Neuron (in vitro differentiated cells): ENCODE results near the gene DMAC1.

Source experiments
- H2AFZ ChIP-seq: one replicate; pipeline ENCODE4 v1.6.1; 2013; ENCODE audit warnings: low read depth, mild to moderate bottlenecking, inconsistent platforms, low read length, moderate library complexity
- H3K27me3 ChIP-seq: one replicate; pipeline ENCODE4 v1.6.1; 2013; ENCODE audit warnings: low read length; ENCODE audit not compliant: insufficient read depth
- H3K36me3 ChIP-seq: one replicate; pipeline ENCODE4 v1.6.1; 2013; ENCODE audit warnings: low read length; ENCODE audit not compliant: insufficient read depth
- H3K4me1 ChIP-seq: one replicate; pipeline ENCODE4 v1.6.1; 2013; ENCODE audit warnings: low read length; ENCODE audit not compliant: insufficient read depth
- H3K4me3 ChIP-seq: 2 replicates; pipeline ENCODE4 v1.5.1; 2013; ENCODE audit warnings: mild to moderate bottlenecking, low read length, moderate library complexity
- H3K9me3 ChIP-seq: one replicate; pipeline ENCODE4 v1.6.1; 2013; ENCODE audit warnings: low read length

The DMAC1 gene

DNA sequence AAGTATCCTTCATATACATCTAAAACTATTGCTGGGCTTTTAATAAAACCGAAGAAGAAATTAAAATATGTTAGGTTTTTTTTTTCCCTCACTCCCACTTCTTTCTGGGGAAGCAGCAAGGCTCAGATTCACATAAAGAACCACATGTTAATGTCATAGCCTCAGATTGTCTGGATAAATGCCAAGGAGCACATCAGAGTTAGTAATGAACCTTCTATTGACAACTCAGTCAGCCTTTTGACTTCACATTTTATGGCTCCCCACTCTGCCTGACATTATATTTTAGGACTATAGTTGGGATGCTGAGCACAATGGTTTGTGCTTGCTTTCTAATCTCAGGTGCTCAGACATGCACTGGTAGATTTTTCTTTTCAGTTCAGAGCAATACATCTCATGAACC, 21.8 kb downstream of the DMAC1 start:
- Histone ChIP-seq H3K27me3 (no peaks in the 10 kb centered on the region), H2AFZ (no peak overlapping the region)

DNA sequence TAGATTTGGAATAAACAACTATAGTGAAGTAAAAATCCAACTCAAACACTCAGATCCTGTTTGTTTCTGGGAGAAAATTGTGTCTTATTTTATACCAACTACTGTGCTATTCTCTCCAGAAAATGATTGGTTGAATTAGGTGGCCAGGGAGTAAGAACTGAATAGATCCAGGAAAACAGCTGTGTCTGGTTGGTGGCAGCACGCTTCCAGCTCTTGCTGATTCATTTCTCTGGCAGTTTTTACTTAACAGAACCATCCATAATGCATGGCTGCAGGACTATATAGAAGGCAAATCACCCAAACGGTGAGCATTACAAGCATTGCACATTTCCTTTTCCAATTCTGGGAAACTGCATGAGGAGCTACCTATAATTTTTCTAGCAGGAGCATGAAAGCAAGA, 29.5 kb downstream of the DMAC1 start:
- no peaks in the 10 kb centered on the region for H3K4me1 ChIP-seq

More for the DNA sequence above, 21.8 kb downstream of the DMAC1 start:
- H3K4me1 ChIP-seq: peaks cover 13% of the 10 kb centered on the region
- no peaks in the 10 kb centered on the region for H3K9me3 ChIP-seq
- H3K36me3 ChIP-seq: no peaks in the 10 kb centered on the region
- H3K4me3 ChIP-seq: no peak overlapping the region

DNA sequence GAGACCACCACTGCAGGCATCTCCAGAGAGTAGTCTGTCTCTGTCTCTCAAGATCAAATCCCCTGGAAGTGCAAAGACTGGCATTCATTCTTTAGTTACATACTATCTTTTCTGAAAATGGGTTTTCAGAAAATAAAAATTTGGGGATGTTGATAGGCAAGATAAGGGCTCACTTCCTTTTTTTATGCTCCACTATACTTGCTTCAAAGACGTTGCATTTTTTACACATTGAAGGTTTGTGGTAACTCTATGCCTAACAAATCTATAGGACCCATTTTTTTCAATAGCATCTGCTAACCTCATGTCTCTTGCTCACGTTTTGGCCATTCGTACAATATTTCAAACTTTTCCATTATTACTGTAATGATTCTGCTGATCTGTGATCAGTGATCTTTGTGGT, 37.0 kb downstream of the DMAC1 start:
- Histone ChIP-seq H3K4me3 (no peak overlapping the region), H3K27me3 (no peaks in the 10 kb centered on the region), H3K36me3 (no peaks in the 10 kb centered on the region), H2AFZ (no peak overlapping the region), H3K9me3 (no peaks in the 10 kb centered on the region), H3K4me1 (no peaks in the 10 kb centered on the region)

More for the DNA sequence above, 29.5 kb downstream of the DMAC1 start:
- Histone ChIP-seq H3K4me3 (no peak overlapping the region), H3K27me3 (no peaks in the 10 kb centered on the region), H2AFZ (no peak overlapping the region), H3K36me3 (no peaks in the 10 kb centered on the region), H3K9me3 (no peaks in the 10 kb centered on the region)

DNA sequence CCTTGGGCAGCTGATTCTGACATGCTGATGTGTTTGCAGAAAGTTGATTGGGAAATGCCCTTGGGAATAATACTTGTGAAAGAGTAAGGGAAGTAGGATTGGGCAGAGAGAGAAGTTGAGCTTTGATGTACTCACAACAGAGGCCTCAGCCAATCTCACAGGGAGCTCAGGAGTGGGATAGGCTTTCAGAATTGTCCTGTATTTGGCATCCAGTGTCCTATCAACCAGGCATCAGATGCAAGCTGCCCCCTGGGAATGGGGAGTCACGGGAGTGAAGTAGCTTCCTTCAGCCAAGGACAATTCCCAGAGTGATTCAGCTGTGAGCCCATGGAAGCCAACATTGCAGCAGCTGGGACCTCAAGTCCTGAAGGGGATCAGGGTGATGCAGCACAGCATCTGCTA, 39.6 kb downstream of the DMAC1 start:
- H3K4me3 ChIP-seq: no peak overlapping the region
- H3K9me3 ChIP-seq: no peaks in the 10 kb centered on the region
- no peaks in the 10 kb centered on the region for H3K27me3 ChIP-seq

DNA sequence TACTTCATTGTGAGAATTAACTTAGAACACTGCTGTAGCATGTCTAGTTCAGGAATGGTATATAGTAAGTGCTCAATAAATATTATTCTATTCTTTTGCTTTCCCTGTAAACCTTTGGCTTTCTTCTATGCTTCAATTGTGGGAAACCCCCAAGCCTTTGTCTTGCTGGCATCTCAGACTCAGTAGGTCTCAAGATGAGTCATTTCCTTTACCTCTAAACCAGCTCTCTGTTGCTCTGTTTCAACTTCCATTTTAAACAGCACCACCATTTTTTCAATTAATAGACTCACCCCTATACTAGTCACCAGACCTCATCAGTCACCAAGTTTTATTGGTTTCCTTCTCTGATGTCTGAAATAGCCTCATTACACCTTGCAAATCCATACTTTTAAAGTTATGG, 43.5 kb downstream of the DMAC1 start:
- H3K27me3 ChIP-seq: no peaks in the 10 kb centered on the region
- no peak overlapping the region for H2AFZ ChIP-seq
- no peaks in the 10 kb centered on the region for H3K9me3 ChIP-seq
- H3K4me3 ChIP-seq: no peak overlapping the region
- H3K36me3 ChIP-seq: no peaks in the 10 kb centered on the region
- no peaks in the 10 kb centered on the region for H3K4me1 ChIP-seq

More for the DNA sequence above, 39.6 kb downstream of the DMAC1 start:
- no peaks in the 10 kb centered on the region for H3K4me1 ChIP-seq
- H2AFZ ChIP-seq: no peak overlapping the region
- no peaks in the 10 kb centered on the region for H3K36me3 ChIP-seq

DNA sequence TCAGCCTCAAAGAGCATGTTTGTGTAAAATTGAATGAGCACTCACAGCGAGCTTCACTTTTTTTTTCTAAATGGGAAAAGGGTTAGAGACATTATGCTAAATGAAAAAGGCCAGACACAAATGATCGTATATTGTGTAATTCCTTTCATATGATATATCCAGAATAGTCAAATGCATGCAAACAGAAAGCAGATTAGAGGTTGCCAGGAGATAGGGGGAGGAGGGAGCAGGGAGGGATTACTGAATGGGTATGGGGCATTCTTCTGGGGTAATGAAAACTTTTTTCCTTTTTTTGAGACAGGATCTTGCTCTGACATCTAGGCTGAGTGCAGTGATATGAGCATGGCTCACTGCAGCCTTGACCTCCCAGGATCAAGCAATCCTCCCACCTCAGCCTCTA, 47.1 kb downstream of the DMAC1 start:
- no peaks in the 10 kb centered on the region for H3K4me1 ChIP-seq
- no peak overlapping the region for H3K4me3 ChIP-seq
- no peaks in the 10 kb centered on the region for H3K27me3 ChIP-seq
- H3K9me3 ChIP-seq: no peaks in the 10 kb centered on the region
- H3K36me3 ChIP-seq: no peaks in the 10 kb centered on the region
- H2AFZ ChIP-seq: no peak overlapping the region
